Brain microvascular endothelial cell (primary cell): ENCODE data around the gene SOWAHA.

Source experiments
- DNase-seq: peaks from one replicate; pipeline ENCODE4 v3.0.0-alpha.2; 2020
- H3K27ac ChIP-seq: fragments of 250-450 bp; sonication (Bioruptor Pico); 2 replicates; pipeline ENCODE4 v1.5.1; 2020; ENCODE audit warnings: mild to moderate bottlenecking, moderate library complexity
- H3K27me3 ChIP-seq: fragments of 250-450 bp; sonication (Bioruptor Pico); replicated peaks from 2 replicates; pipeline ENCODE4 v1.5.1; 2020; ENCODE audit warnings: mild to moderate bottlenecking
- H3K36me3 ChIP-seq: fragments of 250-450 bp; sonication (Bioruptor Pico); replicated peaks from 2 replicates; pipeline ENCODE4 v1.5.1; 2020; ENCODE audit warnings: mild to moderate bottlenecking
- H3K4me3 ChIP-seq: 2 replicates; pipeline ENCODE4 v1.5.1; 2011; ENCODE audit warnings: low read depth, mild to moderate bottlenecking, control low read depth, low read length, moderate library complexity
- in situ Hi-C: cut with HindIII; loops from 2 replicates; pipeline ENCODE4 v1.10.0; 2017; ENCODE audit warnings: low sequenced_read_pairs, low pct_ligation_motif_present
- TF ChIP-seq, protein P1 (sequence below): IDR thresholded peaks from 2 replicates; pipeline ENCODE4 v1.5.1; 2011; ENCODE audit warnings: low read depth, mild to moderate bottlenecking, moderate library complexity, low read length, control low read depth, inconsistent platforms; ENCODE audit errors: missing control alignments

Gene SOWAHA

DNA sequence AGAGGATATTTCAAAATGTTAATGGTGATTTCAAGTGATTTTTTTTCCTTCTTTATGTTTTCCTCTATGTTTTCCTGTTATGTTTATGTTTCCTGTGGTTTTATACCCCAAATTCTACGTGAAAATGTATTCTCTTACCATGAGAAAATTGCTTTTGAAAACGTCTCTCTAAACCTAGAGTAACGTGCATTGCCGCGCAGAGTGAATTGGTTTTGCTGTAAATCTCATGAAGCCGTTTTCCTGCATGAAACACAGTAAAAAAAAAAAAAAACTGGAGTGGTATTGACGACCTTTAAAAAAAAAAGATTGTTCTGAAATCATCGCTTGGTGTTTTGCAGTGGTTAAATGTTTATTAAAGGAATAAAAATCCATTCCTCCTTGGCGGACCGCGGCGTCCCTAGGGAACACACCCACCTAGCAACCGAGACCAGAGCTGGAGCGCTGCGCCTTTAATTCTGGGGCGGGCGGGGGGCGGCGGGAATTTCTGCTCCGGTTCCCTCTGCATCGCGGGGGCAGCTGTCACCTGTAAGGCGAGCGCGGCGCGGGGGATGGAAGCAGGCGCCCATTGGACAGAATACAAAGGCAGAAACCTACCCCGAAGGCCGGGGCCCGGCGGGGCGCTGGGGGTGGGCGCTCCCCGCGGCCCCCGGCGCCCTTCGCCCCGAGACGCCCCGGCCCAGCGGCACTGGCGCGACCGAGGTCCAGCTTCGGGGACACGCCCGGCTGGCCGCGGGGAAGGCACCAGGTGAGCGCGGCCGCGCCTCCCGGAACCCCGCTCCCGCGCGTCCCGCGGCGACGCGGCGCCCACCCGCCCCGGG is at the start of gene SOWAHA:
TSS of gene SOWAHA (plus strand) at position 522 of the 818 bp plus-strand sequence. CDS start 320 bp downstream, outside the sequence.
- H3K36me3 ChIP-seq = no peaks in the 10 kb centered on the region
- in situ Hi-C loops = no loop called here
- H3K27me3 ChIP-seq = peaks cover 19% of the 10 kb centered on the region
- H3K27ac ChIP-seq = no peak within 1 kb of the TSS
- peak within 1 kb of the TSS; percentile 27 for H3K4me3 ChIP-seq
- TF ChIP-seq, protein P1, sequence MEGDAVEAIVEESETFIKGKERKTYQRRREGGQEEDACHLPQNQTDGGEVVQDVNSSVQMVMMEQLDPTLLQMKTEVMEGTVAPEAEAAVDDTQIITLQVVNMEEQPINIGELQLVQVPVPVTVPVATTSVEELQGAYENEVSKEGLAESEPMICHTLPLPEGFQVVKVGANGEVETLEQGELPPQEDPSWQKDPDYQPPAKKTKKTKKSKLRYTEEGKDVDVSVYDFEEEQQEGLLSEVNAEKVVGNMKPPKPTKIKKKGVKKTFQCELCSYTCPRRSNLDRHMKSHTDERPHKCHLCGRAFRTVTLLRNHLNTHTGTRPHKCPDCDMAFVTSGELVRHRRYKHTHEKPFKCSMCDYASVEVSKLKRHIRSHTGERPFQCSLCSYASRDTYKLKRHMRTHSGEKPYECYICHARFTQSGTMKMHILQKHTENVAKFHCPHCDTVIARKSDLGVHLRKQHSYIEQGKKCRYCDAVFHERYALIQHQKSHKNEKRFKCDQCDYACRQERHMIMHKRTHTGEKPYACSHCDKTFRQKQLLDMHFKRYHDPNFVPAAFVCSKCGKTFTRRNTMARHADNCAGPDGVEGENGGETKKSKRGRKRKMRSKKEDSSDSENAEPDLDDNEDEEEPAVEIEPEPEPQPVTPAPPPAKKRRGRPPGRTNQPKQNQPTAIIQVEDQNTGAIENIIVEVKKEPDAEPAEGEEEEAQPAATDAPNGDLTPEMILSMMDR = no peak
- no peak for DNase-seq

DNA sequence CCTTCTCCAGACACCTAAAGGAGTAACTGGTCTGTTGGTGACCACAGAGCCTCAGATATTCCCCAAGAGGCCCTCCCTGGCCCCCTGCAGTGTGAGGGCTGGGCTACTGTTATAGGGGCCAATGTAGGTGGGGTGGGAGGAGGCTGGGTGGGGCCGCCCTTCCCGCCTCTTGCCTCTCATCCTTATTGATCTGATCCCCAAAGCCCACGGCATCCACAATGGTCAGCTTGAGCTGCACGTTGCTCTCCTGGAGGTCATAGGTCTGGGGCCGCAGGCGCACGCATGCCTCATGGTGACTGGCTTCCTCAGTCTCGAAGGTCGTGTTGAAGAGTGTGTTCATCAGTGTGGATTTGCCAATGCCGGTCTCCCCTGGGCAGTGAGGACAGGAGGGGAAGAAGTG is 49.1 kb upstream of the SOWAHA start:
- no peak overlapping the region for H3K4me3 ChIP-seq
- H3K27me3 ChIP-seq = no peaks in the 10 kb centered on the region
- TF ChIP-seq, protein P1 = no peak
- H3K36me3 ChIP-seq = peaks cover 41% of the 10 kb centered on the region
- H3K27ac ChIP-seq = no peak overlapping the region
- in situ Hi-C loops = no loop called here
- no peak for DNase-seq

DNA sequence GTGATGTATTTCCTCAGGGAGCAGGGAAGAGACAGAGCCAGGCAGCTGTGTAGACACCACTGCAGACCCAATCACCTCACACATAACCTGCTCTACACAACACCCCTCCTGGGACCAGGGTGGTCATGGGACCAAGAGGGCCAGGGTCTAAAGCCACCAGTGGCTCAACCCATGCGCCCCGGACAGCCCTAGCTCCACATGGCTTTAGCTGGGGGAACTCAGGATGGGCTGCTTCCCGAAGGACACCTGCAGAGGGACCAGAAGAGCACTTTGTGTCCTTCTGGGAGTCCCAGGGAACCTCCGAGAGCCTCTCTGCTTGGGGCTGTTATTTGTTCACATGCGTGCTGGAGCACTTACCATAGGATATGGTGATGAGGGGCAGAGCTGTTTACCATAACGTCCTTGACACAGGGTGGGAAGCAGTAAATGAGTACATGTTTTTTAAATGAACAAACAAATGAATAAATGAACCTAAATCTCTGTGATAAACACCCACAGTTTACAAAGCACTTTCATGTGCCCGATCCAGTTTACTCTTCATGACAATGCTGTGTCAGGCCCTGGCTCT is 48.3 kb upstream of the SOWAHA start:
- Histone ChIP-seq H3K27me3 (no peaks in the 10 kb centered on the region), H3K36me3 (peaks cover 34% of the 10 kb centered on the region), H3K27ac (no peak overlapping the region), H3K4me3 (no peak overlapping the region)
- in situ Hi-C loops = no loop called here
- TF ChIP-seq, protein P1 = no peak
- no peak for DNase-seq

DNA sequence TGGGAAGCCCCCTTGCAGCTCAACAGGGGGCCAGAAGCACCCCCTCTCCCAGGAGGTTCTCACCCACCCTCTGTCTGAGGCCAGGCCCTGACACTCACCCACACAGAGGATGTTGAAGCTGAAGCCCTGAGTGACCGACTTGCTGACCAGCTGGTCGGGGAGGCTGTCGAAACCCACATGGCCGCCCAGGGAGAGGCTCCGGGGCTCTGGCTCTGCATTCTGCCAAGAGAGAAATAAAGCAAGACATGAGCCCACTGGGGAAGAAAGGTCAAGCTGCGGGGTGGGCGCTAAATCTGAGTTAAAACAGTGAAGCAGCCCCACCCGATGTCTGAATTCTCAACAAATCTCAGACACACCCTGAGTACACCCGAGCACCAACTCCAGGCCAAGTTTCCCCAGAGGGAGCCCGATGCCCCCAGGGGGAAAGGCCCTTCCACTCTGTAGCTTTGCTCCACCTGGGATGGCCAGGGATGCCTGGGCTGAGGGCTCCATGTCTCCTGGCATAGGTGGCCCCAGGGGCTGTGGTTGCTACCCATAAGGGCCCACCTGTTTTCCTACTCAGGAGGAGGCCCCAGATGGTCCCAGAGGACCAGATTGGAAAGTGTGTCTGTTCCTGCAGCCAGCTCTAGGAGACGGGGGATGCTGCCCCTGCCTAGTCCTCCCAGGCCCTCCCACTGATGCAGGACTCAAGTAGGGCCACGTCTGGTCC is 47.6 kb upstream of the SOWAHA start:
- H3K36me3 ChIP-seq = peaks cover 29% of the 10 kb centered on the region
- TF ChIP-seq, protein P1 = no peak
- in situ Hi-C loops = no loop called here

DNA sequence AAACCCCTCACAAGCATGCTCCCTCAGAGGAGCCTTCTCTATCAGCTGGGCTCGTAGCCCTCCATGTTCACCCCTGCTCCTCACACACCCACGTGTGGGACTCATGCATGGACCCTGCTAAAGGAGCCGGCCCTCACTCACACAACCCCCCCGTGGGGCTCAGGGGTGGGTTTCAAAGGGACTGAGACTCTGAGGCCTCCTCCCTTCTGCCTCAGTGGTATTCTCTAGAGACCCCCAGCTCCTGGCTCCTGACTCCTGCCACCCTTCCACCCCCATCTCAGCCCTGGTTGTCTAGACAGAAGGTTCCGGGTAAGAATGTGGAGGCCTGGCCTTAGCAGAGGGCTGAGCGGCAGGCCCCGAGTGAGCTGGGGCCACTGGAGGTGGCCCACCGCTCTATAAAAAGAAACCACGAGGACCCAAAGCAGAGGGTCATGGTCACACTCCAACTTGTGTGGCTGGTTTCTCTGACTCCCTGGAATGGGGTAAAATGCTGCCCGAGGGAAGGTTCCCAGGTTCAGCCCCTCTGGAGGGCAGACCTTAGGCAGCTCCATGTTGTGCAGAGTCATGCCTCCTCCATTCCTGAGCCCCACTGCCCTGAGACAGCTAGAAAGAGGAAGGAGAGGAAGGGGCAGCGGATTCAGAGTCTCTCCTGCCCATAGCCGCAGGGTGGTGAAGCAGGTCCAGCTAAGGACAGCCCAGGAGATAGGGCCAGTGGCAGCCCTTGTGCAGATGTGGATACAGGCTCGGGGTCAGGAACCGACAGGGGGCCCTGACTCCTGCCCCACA is 46.9 kb upstream of the SOWAHA start:
- peaks cover 26% of the 10 kb centered on the region for H3K36me3 ChIP-seq
- TF ChIP-seq, protein P1 = no peak
- no peak overlapping the region for H3K4me3 ChIP-seq
- in situ Hi-C loops = no loop called here
- H3K27ac ChIP-seq = no peak overlapping the region
- DNase-seq = no peak
- no peaks in the 10 kb centered on the region for H3K27me3 ChIP-seq

More for the DNA sequence above, 47.6 kb upstream of the SOWAHA start:
- no peak for DNase-seq
- Histone ChIP-seq H3K4me3 (no peak overlapping the region), H3K27ac (no peak overlapping the region), H3K27me3 (no peaks in the 10 kb centered on the region)
